Stimulated activated CD4-positive, alpha-beta T cell treated with anti-CD3 and anti-CD28 coated beads, TNF-alpha, amount 100 ng/mL, for 4 hours (primary cell): ENCODE data around the gene PHC3.
"Not testable (repeated sequence)": the region's sequence is repeated elsewhere in the genome, so short reads cannot be mapped to it uniquely, and the experiment has no call there.

Experiments used
- DNase-seq, 3 experiments: peaks; one replicate each; pipeline ENCODE4 v3.0.0-alpha.2; 2020; ENCODE audit warnings: low read depth in 3 of 3

PHC3 gene

DNA sequence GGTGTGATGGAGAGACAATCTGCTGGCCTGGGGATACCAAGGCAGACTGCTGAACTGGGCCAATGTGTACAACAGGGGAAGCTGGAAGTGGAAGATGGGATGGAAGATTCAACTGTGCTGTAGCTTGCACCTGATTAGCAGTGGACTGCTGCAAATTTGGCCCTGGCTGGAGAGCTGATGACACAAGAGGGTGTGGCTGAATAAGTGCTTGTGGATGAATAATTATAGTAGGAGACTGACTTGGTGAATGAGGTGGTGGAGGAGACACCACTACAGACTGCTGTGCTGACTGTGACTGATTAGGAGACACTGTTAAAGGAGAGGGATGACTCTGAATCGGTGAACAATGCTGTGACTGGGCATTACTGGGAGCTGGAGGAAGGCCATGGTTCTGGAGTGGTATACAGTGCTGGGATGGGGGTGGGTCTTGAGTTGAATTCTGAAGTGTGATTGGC is 52.5 kb downstream of the PHC3 start:
- no peak for DNase-seq

DNA sequence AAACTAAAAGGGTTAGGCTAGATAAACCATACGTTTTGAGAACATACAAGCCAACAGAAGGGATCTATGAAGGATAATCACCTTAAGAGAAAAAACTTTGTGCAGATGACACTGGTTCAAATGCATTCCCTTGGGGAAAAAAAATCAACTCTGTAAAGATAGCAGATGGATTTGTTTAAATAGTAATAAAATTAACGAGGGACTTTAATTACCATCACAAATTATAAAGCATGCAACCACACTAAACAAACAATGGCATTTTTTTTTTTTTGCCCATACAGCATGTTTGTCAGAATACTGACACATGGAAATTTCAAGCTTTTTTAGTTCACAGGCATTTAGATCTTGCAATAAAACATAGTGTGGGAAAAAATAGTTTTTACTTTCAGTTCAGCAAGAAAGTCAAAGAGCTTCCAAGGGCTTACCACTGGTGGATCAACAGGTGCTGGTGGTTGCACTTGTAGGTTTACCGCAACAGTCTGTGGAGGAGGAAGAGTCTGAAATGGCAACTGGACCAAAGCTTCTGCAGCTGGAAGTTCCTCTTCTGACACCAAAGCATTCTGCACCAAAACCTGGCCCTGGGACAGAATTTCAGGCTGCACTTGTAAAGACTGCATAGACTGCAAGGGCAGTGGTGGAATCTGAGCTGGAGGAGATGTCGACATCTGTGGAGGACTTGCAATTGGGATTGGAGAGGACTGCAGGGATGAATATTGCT is 53.1 kb downstream of the PHC3 start:
- no peak for DNase-seq

GRCh38 chr3:170117134-170117533 is 64.4 kb downstream of the PHC3 start:
- no peak for DNase-seq

GRCh38 chr3:170114165-170114564 is 67.4 kb downstream of the PHC3 start:
- DNase-seq, result not testable (repeated sequence)

DNA sequence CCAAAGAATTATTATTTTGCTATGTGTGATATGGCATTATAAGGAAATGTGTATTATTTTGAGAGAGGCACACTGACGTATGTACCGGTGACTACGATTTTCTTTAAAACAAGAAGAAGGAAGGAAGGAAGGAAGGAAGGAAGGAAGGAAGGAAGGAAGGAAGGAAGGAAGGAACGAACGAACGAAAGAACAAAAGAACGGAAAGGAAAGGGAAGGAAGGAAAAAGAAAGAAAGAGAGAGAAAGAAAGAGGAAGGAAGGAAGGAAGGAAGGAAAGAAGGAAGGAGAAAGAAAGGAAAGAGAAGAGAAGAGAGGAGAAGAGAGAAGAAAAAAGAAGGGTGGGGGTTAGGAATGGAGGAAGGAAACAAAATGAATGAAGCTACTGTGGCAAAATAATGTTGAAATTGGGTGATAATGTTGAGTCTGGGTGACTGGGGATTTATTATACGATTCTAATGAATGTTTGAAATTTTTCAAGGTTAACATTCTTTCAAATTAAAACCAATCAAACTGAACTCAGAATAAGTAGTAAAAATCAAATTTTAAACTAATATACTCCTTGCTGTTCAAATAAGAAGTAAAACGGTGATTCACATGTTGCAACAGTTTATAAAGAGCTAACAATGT is 70.3 kb downstream of the PHC3 start:
- DNase-seq, result no peak

GRCh38 chr3:170109579-170110293 is 71.8 kb downstream of the PHC3 start:
- DNase-seq, result no peak

GRCh38 chr3:170108955-170109354 is 72.6 kb downstream of the PHC3 start:
- no peak for DNase-seq

GRCh38 chr3:170107941-170108340 is 73.6 kb downstream of the PHC3 start:
- no peak for DNase-seq

DNA sequence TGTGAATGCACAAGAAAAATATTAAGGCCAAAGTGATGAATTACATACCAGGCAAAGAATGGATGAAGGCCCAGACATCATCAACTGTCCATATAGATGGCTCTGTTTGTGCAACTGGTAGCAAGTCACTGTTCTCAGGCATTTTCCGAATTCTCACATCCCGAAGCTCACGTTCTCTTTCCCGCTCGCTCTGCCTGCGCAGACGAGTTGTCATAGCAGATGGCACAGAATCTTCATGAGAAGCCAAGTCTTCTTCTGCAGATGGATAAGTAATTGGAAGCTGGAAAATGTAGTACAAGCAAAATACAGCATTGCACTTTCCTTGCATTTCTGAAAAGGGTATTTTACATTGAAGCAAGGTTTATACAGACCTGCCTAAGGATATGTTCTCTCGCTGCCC is 79.1 kb downstream of the PHC3 start:
- DNase-seq, result no peak

GRCh38 chr3:170100944-170101343 is 80.6 kb downstream of the PHC3 start:
- DNase-seq, result no peak

- DNase-seq, result no peak
Measured at GRCh38 chr3:170098753-170099152, 82.8 kb downstream of the PHC3 start.

- no peak for DNase-seq
Measured at GRCh38 chr3:170096342-170096741, 85.2 kb downstream of the PHC3 start.

DNA sequence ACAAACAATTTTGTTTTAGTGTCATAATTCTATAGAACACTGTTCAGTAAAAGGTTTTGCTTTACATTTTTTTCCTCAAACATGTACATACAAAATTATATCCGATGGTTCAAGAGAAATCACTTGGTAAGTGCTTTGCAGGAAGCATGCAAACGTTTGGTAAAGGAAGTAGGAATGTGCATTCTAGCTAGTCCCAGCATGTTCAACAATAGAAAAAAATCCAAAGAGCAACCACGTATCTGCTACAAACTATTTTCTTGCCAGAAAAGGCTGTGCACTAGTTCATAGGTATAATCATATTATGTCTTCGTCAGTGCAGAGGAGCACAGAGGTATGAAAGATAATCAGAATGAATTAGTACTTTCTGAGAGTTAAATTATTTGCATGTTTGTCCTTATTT is 85.8 kb downstream of the PHC3 start:
- DNase-seq, result no peak

GRCh38 chr3:170092907-170093306 is 88.6 kb downstream of the PHC3 start:
- DNase-seq, result no peak

GRCh38 chr3:170090601-170090981 is 90.9 kb downstream of the PHC3 start:
- DNase-seq, result no peak

DNA sequence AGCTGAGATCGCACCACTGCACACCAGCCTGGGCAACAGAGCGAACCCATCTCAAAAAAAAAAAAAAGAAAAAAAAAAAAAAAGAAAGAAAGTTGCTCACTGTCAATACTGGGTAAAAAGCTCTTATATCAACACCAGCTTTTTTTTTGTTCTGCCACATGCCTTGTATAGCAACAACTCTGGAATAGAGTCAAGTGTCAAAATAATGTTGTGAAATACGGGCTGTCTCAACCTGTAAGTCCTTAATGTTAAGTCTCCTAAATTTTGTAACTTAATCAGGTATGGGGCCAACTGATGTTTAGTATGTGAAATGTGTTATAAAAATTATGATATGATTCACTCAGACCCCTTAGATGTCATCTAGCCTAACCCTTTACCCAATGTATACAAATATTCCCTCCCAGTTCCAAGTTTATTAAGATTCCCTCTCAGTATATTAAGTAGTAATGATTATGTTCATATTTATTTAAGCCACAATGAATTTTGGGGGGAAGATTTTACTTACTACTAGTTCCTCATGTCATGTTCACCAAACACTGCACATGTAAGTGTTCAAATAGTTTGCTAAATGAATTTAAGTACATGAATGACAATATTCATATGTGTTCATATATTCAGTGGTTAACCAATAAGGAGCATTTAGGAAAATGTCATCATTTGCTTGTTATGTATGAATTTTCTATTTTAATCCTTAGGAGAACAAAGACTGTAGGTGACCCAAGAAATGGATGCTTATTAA is 91.5 kb downstream of the PHC3 start:
- DNase-seq, result no peak

DNA sequence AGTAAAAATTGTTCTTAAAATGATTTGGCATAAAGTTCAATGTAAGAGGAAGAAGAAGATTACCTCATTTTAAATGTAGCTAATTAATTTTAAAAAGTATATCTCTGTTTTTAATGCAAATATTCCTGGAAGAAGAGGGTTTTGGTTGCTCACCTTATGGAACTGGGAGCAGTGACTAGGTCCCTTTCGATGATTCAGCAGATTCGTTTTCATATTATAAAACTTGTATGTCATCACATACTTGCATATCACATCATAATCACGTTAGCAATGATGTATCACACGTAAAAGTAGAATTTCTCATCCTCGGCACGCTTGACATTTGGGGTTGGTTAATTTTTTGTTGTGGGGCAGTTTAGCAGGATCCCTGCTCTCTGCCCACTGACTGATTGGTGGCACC is 96.1 kb downstream of the PHC3 start:
- DNase-seq, result no peak

GRCh38 chr3:170083343-170083742 is 98.2 kb downstream of the PHC3 start:
- no peak for DNase-seq

DNA sequence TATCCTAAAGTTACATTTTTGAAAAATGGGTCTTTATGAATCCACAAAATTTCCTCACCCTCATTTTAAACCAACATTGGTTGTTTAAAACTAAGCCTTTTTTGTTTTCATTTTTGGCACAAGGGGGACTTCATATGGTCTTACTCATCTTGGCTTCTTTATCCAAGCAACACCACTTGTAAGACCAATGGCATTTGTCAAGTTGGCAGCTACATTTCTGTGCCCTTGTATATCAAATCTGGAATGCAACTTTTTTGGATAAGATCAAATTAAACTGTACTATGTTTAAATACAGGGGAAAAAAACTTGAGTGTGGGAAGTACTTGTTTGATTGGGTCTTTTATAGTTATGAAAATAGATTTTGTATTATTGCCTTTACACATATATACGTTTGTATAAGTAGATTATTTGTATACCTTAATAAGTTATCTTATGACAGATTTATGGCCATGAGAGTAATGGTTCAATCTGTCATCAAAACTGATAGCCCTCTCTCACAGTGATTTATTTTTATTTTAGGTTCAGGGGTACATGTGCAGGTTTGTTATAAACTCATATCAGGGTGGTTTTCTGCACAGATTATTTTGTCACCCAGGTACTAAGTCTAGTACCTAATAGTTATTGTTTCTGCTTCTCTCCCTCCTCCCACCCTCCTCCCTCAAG is 100.3 kb downstream of the PHC3 start:
- DNase-seq, result no peak

DNA sequence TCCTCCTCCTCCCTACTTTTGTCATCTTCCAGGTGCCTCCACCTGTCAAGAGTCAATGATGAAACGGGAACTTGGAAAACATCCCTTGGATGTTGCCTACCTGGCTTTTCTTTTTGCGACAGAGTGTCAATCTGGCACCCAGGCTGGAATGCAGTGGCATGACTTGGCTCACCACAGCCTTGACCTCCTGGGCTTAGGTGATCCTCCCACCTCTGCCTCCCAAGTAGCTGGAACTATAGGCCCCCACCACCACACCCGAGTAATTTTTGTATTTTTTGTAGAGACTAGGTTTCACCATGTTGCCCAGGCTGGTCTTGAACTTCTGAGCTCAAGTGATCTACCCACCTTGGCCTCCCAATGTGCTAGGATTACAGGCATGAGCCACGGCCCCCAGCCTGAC is 100.9 kb downstream of the PHC3 start:
- DNase-seq, result no peak

GRCh38 chr3:170079536-170080165 is 101.9 kb downstream of the PHC3 start:
- DNase-seq, result no peak
